Activated T-helper 1 cell treated with Interleukin-2 at 50 U/mL for 16 hours (primary cell): ENCODE measurements around the gene ITPRIPL1.
"Not testable (repeated sequence)": the region's sequence is repeated elsewhere in the genome, so short reads cannot be mapped to it uniquely, and the experiment has no call there.

ENCODE experiments used
- DNase-seq: peaks from one replicate; pipeline ENCODE4 v3.0.0-alpha.2; 2020; ENCODE audit warnings: low read depth

The ITPRIPL1 gene, protein sequence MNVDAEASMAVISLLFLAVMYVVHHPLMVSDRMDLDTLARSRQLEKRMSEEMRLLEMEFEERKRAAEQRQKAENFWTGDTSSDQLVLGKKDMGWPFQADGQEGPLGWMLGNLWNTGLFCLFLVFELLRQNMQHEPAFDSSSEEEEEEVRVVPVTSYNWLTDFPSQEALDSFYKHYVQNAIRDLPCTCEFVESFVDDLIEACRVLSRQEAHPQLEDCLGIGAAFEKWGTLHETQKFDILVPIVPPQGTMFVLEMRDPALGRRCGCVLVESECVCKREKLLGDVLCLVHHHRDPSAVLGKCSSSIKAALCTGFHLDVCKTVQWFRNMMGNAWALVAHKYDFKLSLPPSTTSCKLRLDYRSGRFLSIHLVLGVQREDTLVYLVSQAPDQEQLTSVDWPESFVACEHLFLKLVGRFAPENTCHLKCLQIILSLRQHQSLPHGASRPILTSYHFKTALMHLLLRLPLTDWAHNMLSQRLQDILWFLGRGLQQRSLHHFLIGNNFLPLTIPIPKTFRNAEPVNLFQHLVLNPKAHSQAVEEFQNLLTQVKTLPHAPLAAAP

DNA sequence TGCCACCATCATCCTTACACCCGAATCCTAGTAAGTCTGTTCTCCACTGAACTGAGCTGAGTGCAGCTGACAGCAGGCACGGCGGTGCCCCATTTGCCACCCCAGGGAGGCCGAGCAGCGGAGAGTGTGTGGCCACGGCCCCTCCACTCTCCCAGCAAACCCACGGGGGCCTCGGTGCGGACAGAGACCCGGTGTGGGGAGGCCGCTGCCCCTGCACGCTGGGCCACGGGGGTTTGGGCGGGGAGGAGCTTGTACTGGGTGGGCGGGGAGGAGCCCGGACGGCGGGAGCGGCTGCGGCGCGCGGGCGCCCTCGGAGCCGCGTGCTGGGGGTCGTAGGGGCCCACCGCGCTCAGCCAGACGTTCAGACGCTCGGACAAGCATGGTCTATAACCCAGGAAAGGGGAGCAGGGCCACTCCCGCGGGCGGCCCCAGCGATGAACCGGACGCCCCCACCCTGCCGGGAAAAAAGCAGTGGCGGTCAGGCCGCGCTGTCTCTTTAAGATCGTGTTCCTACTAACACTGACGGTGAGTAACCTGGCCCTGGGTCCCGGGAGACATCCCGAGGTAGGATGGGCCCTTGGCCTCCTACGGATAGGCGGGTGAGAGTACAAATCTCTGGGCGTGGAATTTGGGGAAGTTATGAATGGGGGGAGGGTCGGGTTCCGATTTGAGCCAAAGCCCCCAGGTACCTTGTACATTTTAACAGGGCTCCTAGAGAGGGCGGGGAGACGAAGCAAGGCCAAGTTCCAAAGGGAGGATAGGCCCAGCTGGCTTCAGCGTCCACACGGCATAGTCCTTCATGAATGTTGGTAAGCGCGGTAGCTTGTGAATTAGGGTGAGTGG, at the start of gene ITPRIPL1:
ITPRIPL1 (plus strand) TSS at position 277 of the 843 bp plus-strand sequence; CDS start at position 800, 523 bp downstream.
- DNase-seq = no peak

DNA sequence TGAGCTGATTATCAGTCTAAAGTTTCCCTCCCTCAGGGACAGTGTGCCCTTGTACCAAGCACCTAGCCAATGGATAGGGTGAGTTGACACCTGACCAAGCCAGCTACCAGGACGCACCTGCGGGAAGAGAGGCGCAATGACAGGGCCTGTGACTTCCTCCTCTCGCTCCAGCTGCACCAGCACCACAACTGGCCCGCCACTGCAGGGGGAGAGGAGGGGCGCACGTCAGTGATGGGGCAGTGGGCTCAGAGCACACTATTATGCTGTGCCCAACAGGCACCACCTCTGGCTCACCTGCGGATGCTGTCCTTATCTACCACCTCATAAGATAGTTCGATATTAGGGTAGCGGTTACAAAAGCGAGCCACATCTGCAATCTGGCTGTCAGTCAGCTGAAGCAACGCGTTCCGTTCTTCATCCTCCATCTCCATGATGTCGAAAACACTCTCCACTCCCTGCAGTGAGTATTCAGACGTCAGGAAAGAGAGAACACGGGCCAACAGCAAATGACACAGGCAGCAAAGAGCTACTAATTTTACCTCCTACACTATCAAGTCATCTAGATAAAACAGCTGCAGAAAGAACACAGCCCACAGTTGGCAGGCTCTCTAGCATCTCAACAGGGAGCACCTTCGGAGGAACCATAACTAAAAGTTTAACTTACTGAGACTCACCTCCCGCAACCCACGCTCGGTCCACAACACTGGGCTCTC, 48.2 kb upstream of the ITPRIPL1 start:
- DNase-seq = no peak

DNA sequence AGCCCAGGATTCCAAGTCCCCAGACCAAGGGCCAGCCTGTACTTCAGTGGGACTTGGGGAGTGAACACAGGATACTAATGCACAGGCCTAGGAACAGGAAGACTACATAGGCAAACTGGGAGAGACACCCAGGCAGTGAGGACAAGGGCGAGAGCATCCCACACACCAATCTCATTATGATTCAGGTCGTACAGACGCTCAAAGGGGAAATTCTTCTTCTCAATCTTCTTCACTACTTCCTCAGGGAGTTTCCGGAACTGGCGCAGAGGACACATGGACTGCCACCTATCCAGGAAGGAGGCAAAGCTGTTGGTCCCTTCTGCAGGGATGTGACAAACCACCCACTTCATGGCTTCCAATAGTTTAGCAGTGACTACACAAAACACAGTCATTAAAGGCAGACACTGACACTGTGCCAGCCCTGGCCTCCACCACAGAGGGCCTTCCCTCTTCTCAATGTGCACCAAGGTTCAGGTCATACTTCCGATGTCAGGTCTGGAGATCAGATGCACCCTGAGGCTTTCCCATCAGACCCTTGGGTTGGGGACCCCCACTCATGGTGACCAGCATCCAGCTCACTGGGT, 37.8 kb upstream of the ITPRIPL1 start:
- DNase-seq = no peak

DNA sequence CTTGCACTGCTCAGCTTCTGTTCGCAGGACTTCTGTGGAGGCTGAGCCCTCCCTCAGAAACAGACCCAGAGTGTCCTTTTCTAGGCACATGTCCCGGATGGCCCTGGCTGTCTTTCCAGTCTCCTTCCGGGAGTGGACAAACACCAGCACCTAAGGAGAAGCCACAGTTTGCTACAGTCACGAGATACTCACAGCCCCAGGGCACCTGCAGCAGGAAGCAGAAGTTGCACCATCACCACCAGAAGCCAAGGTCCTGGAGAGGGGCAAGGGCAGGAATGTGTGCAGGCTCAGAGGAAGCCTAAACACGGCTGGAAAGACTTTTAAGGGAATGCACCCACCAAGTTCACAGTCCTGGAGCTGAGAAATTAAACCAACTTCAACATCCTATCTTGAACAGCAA, 33.4 kb upstream of the ITPRIPL1 start:
- DNase-seq = no peak

DNA sequence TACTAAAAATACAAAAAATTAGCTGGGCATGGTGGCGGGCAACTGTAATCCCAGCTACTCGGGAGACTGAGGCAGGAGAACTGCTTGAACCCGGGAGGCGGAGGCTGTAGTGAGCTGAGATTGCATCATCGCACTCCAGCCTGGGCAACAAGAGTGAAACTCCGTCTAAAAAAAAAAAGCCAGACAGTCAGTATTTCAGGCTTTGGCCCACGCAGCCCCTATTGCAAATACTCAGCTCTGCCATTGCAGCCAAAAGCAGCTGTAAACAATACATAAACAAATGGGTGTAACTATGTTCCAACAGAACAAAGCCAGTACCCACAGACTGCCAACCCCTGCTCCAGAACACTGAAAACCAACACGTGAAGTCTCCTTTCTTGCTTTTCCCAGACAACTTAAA, 30.8 kb upstream of the ITPRIPL1 start:
- DNase-seq = not testable (repeated sequence)

DNA sequence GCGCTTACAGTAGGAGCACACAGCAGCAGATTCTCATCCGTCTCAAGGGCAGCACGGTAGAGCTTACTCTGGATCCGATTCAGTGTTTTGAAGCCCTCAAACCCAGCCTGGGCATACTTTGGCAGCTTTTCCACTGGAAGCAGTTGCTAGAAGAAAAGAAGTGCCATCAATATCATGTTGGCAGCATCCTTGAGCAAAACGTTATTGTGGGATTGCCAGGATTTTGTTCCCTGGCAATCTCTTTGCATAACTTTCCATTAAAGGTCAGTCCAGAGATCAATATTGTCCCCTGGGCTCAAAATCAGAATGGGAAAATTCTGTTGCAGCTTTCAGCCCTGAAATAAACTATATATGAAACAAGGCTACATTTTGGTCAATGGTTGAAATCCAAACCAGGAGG, 28.2 kb upstream of the ITPRIPL1 start:
- DNase-seq = no peak

DNA sequence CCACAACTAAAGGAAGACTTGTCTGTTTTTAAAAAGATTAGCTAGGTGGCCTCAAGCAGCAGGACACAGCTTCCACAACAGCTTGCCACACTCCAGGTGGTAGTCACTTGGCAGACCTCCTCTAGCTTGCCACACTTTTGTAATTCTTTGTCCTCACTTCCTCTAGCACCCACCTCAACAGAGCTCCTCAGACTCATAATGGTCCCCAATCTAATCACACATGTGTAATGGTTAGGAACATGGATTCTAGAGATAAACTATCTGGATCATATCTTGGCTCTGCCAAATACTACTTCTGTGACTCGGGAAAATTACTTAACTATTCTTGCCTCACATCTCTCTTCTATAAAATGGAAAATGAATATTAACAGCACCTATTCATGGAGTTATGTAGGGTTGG, 23.3 kb upstream of the ITPRIPL1 start:
- no peak for DNase-seq

DNA sequence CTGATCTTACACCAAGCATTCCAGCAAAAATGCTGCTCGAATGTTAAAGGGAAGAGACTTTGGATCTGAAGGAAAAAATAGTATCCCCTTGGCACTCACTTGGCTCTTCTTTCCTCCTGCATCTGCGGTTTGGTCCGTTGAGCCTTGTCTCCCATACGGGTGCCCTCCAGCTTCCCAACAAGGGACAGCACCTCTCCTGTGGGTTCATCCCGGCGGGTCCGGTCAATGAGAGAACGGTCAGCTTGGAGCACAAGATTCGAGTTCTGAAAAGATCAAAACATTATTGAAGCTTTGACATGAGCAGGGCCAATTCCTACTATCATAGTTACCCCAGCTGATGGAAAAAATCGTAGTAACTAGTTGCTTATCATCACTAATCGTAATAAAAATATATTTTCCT, 20.5 kb upstream of the ITPRIPL1 start:
- no peak for DNase-seq

DNA sequence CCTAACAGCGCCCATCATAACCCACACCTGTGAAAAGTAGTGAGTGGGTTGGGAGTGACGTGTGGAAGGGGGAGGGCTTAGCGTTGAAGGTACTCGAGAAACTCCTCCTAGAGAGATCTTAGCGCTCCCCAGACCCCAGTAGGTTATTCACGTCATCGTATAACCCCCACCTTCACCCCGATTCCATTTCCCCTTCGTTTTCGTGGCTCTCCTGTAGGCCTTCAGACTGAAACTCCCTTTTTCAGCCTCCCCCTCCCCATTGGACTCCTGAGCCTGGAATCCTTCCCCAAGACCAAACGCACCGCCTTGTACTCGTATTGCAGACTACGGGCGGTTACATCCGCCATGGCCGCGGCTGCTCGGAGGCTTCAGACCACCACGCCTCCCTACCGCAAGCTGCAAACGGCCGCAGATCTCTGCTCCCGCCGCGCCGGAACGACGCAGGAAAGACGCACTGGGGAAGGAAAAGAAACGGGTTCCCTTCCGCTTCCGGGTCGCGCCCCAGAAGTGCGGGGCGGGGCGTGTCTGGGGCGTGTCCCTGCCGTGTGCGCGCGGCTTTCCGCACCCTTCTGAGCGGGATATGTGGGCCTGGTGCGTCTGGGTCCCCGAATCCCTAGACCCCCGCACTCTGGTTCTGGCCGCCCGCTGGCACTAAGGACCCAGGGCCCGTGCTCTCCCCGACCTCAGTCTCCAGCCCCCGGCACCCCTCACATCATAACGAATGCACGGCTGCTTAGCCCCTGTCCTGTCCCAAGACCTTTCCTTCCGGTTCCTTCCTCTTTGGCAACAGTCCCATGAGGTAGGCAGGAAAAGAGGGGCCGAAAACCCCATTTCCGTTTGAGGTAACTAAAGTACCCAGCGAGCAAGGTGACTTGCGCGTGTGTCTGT, 19.8 kb upstream of the ITPRIPL1 start, which contains the start of gene SNRNP200:
SNRNP200 (minus strand) TSS at position 456 of the 888 bp plus-strand sequence; CDS start at position 347, 109 bp downstream.
- DNase-seq = peak; percentile 86

DNA sequence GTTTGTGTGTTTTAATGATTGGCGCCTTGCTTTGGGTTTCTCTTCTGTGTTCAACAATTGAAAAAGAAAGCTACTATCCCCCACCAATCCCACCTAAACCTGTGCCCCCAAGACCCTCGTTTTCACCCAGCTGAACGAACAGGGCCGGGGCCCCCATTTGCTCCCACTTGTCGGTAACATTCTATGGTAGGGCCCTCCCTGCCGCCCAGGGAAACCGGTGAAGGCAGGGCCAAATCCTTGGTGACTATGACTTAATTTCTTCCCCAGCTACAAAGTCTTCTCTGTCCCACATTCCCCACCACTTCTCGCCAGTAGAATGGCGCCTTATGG, 19.2 kb upstream of the ITPRIPL1 start:
- DNase-seq = no peak

DNA sequence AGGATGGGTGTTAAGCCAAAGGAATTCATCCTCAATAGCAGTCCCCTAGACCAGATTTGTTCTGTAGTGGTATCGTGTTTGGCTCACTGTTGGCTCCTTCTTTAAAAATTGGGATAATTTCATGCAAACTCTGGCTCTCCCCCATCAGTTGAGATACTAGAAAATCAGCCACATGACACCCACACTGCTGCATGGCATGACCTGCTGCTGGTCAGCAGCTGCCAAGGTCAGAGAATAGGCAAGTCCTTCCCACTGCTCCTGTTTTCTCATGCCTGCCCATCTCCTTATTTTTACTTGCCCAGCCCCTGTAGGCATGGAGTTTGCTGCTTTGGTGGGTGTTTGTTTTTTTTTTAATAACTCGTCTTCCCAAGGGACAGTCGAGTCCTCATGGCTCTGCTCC, 18.7 kb upstream of the ITPRIPL1 start:
- DNase-seq = no peak

DNA sequence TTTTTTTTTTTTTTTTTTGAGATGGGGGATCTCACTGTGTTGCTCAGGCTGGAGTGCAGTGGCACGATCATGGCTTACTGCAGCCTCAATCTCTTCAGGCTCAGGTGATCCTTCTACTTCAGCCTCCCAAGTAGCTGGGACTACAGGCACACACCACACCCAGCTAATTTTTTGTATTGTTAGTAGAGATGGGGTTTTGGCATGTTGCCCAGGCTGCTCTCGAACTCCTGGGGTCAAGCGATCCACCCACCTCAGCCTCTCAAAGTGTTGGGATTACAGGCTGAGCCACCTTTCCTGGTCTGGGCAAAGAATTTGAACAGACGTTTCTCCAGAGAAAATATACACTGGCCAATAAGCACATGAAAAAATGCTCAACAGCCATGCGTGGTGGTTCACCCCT, 16.9 kb upstream of the ITPRIPL1 start:
- DNase-seq = no peak

DNA sequence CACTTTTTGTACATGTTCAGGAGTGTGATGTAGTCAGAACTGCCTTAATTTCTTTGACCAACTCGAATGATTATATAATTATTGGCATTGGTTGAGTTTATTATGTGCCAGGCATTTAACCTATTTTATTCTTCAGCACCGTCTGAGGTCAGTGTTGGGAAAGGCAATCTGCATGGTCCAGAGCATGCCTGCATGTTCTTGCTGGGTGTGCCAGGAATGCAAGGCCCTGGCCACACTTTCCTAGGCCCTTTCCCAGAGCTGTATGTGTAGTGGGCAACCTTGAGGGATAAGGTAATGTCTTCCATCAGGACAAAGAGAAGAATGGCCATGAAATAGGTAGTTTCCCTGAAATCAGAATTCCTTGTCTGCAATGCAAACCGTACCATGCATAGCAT, 10.1 kb upstream of the ITPRIPL1 start:
- no peak for DNase-seq

DNA sequence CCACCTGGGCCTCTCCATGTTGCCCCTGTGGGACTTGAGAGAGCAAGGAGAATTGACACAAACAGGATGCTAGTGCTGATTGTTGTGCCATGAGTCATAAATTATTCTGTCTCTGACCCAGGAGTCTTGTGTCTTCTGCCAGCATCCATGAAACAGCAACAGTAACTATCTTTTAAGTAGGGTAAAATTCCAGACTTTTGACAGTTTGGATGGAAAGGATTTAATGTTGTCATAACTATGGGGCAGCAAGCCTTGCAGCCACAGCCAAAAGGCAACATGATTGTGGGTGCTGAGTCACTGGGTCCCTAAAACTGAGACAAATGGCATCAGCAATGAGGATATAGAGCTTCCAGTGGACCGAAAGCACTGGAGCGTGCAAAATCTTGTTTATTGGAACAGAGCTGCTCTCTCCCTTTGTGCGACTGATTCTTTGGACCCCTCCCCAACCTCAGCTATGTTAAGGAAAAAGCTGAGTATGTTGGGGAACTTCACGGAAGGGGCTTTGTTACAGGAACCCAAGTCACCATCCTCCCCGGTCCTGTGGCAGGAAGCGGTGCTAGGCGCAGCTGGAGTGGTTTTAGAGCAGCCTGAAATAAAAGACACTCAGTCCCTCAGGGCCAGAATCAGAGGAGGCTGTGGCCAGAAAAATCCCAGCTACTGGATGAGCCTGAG, 9.6 kb upstream of the ITPRIPL1 start:
- DNase-seq = no peak

DNA sequence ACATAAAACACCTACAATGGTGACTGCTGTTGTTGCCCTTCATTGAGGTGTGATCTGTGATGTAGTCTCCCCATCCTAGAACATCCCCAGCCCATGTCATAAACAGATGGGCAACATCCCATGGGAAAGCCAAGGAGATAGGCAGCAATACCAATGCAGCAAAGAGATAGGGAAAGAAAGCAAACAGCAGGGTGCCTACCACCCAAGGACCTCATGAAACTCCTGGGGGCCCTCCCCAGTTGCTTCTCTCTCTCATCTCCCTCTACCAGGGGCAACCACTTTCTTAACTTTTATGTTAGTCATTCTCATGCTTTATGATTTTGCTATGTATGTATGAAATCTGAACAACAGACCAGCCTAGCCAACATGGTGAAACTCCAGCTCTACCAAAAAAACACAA, 8.1 kb upstream of the ITPRIPL1 start:
- no peak for DNase-seq

DNA sequence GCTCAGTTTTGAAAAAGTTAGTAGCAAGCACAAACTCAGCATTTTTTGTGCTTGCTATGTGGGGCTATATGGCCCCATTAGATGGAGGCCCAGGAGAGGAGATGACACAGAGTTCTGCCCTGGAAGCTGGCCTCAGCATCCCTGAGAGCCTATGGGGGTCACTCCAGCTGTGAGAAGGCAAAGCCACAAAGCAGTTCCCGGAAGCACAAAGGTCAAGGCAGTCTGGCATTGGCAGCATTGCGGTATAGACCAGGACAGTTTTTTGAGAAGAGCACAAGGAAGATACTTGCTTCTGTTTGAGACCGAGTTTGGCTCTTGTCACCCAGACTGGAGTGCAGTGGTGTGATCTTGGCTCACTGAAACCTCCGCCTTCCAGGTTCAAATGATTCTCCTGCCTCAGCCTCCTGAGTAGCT, 7.5 kb upstream of the ITPRIPL1 start:
- no peak for DNase-seq

DNA sequence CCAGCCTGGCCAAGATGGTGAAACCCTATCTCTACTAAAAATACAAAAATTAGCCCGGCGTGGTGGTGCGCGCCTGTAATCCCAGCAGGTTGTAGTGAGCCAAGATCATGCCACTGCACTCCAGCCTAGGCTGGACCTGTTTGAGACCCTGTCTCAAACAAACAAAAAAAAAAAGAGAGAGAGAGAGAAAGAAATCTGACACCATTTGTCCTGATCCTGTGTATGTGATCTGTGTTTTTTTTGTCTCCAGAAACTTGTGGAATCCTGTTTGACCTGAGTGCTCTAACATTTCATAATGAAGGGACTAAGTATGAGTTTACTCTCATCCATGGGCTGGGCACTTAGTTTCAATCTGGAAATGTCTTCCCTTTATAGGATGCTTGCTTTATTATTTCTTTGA, 6.4 kb upstream of the ITPRIPL1 start:
- no peak for DNase-seq

DNA sequence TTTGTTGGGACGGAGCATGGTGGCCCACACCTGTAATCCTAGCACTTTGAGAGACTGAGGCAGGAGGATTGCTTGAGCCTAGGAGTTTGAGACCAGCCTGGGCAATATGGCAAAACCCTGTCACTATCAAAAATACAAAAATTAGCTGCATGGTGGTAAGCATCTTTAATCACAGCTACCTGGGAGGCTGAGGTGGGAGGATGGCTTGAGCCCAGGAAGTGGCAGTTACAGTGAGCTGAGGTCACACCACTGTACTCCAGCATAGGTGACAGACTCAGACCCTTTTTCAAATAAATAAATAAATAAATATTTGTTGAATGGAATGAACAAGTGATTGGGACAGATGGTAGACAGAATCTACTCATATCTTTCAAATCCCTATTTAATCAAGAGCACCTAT, 5.7 kb upstream of the ITPRIPL1 start:
- DNase-seq = no peak

DNA sequence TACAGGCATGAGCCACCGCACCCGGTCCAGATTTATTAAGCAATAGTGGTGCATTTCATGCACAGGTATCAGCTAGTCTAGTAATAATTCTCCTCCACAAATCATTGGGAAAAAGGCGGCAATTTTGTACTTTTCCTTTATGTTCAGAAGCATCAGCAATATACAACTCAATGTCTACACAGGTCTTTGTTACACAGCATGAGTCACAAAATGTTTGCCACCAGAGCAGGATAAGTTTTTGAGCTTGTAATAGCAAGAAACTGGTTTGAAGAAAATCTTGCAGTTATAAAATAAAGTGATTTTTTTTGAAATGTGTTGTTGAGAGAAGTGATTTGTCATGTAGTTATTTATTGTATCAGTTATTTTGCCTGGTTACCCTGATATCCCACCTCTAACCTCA, 4.8 kb upstream of the ITPRIPL1 start:
- no peak for DNase-seq
